IMR-90 (cell line): ENCODE data around the gene SRSF10.

Experiments
- BHLHE40 ChIP-seq: fragments of 150-350 bp; IDR thresholded peaks from 2 replicates; pipeline ENCODE4 v1.6.1; 2016; ENCODE audit warnings: mild to moderate bottlenecking, low read depth, low read length
- CEBPB ChIP-seq: IDR thresholded peaks from 2 replicates; pipeline ENCODE4 v1.6.1; 2012; ENCODE audit warnings: low read depth, low read length, improper control_type of control experiment
- CTCF ChIP-seq: conservative IDR thresholded peaks from 2 replicates; pipeline ENCODE4 v1.5.1; 2012; ENCODE audit warnings: mild to moderate bottlenecking, low read depth, low read length, improper control_type of control experiment
- MAFK ChIP-seq: IDR thresholded peaks from 2 replicates; pipeline ENCODE4 v1.6.1; 2012; ENCODE audit warnings: low read depth, low read length, improper control_type of control experiment
- NFE2L2 ChIP-seq: fragments of 150-350 bp; IDR thresholded peaks from 2 replicates; pipeline ENCODE4 v1.6.1; 2016; ENCODE audit warnings: low read depth, mild to moderate bottlenecking, low read length
- POLR2A ChIP-seq: IDR thresholded peaks from 2 replicates; pipeline ENCODE4 v1.6.1; 2012; ENCODE audit warnings: mild to moderate bottlenecking, low read depth, low read length
- RCOR1 ChIP-seq: IDR thresholded peaks from 2 replicates; pipeline ENCODE4 v1.6.1; 2012; ENCODE audit warnings: mild to moderate bottlenecking, low read length, improper control_type of control experiment; ENCODE audit not compliant: insufficient replicate concordance
- RFX5 ChIP-seq: IDR thresholded peaks from 2 replicates; pipeline ENCODE4 v1.8.0; 2012; ENCODE audit warnings: low read depth, mild to moderate bottlenecking, low read length, moderate library complexity

GRCh38 chr1:23915466-23915865 lies 64.7 kb downstream of the SRSF10 start:
- TF ChIP-seq RCOR1, result no peak
- no peak for TF ChIP-seq NFE2L2
- no peak for TF ChIP-seq CTCF
- TF ChIP-seq BHLHE40, result no peak
- TF ChIP-seq POLR2A, result no peak
- no peak for TF ChIP-seq RFX5
- TF ChIP-seq MAFK, result no peak
- no peak for TF ChIP-seq CEBPB
